SU-DHL-6 (cell line): ENCODE data around the gene ROR1.

Experiments used
- H2AFZ ChIP-seq: fragments of 200-600 bp; sonication (generic); 2 replicates; pipeline ENCODE4 v1.6.1; 2014; ENCODE audit warnings: low read depth, mild to moderate bottlenecking, moderate library complexity, mixed read lengths, antibody characterized with exemption, low read length; ENCODE audit not compliant: severe bottlenecking
- H3F3A ChIP-seq: fragments of 200-600 bp; shearing (Covaris generic); 2 replicates; pipeline ENCODE4 v1.6.0; 2016; ENCODE audit warnings: antibody characterized with exemption, mild to moderate bottlenecking; ENCODE audit not compliant: insufficient read depth
- H3K27ac ChIP-seq: fragments of 200-600 bp; sonication (generic); 2 replicates; pipeline ENCODE4 v1.5.1; 2016; ENCODE audit warnings: low read depth, mild to moderate bottlenecking, low read length, moderate library complexity, mixed read lengths
- H3K27me3 ChIP-seq: fragments of 200-600 bp; sonication (generic), shearing (Covaris generic); 2 replicates; pipeline ENCODE4 v1.6.0; 2014; ENCODE audit warnings: mild to moderate bottlenecking, low read length
- H3K36me3 ChIP-seq: fragments of 200-600 bp; sonication (generic); 2 replicates; pipeline ENCODE4 v1.6.1; 2014; ENCODE audit warnings: mild to moderate bottlenecking, low read length, mixed read lengths
- H3K4me2 ChIP-seq: fragments of 300-600, 200-600 bp; shearing (Covaris generic), sonication (generic); 2 replicates; pipeline ENCODE4 v1.6.0; 2014; ENCODE audit warnings: low read length, low read depth, mild to moderate bottlenecking; ENCODE audit not compliant: poor library complexity, severe bottlenecking
- H3K4me3 ChIP-seq: fragments of 200-600 bp; sonication (generic); 2 replicates; pipeline ENCODE4 v1.5.1; 2014; ENCODE audit warnings: antibody characterized with exemption, low read length, mild to moderate bottlenecking, mixed read lengths; ENCODE audit not compliant: insufficient read depth, poor library complexity, severe bottlenecking
- H3K79me2 ChIP-seq: fragments of 200-600 bp; sonication (generic); 2 replicates; pipeline ENCODE4 v1.6.1; 2014; ENCODE audit warnings: mild to moderate bottlenecking, low read length, moderate library complexity; ENCODE audit not compliant: insufficient read depth
- H3K9ac ChIP-seq: fragments of 200-600 bp; sonication (generic); 2 replicates; pipeline ENCODE4 v1.7.0; 2014; ENCODE audit warnings: mild to moderate bottlenecking, low read length
- H3K9me2 ChIP-seq: fragments of 200-600 bp; sonication (generic); replicated peaks from 2 replicates; pipeline ENCODE4 v1.6.1; 2014; ENCODE audit warnings: low read length; ENCODE audit not compliant: insufficient read depth
- H3K9me3 ChIP-seq: fragments of 200-600 bp; sonication (generic); 2 replicates; pipeline ENCODE4 v1.6.1; 2014; ENCODE audit warnings: low read length, mixed read lengths; ENCODE audit not compliant: insufficient read depth
- H4K20me1 ChIP-seq: fragments of 200-600 bp; sonication (generic); 2 replicates; pipeline ENCODE4 v1.6.1; 2014; ENCODE audit warnings: low read depth, mild to moderate bottlenecking, antibody characterized with exemption, low read length, moderate library complexity, mixed read lengths
- EZH2phosphoT487 ChIP-seq: fragments of 200-600 bp; sonication (generic), shearing (Covaris generic); conservative IDR thresholded peaks from 2 replicates; pipeline ENCODE4 v1.6.1; 2018; ENCODE audit warnings: mild to moderate bottlenecking, antibody characterized with exemption, low read length, moderate library complexity, mixed read lengths
- TF ChIP-seq, protein P1 (sequence below): fragments of 200-600 bp; sonication (generic); IDR thresholded peaks from one replicate; pipeline ENCODE4 v1.5.1; 2017; ENCODE audit warnings: antibody characterized with exemption, mild to moderate bottlenecking, low read length, moderate library complexity; ENCODE audit not compliant: insufficient read depth, poor library complexity, severe bottlenecking

Gene ROR1

DNA sequence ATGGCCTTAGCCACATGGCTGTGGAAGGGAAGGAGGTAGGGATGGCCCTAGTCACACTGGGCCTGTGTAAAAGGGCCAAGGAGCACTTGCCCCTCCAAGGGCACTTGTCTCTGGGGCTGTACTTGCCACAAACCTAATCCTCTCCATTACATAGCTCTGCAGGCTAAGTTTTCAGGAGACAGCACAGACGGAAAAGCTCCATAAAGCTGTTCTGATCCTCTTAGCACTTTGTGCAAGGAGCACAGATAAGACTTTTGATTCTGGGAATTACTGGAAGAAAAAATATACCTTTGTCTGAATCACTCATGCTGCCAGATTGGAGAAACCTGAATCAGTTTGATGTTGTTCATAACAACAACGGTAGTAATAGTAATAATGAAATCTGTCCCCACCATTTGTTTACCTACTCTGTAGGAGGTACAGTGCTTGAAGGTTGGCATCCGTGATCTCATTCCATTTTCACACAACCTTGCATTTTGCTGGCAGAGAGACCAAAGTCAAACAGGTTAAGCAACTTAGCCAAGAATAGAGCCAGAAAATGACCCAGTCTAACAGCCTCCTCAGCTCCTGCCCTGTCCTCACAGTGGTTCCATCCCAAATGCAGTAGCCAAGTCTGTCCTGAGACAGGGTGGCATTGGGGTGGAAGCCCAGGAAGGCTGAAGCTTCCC, 207.1 kb downstream of the ROR1 start:
- no peak overlapping the region for H2AFZ ChIP-seq
- H3K27ac ChIP-seq = no peak overlapping the region
- H3K9ac ChIP-seq = no peak overlapping the region
- no peak overlapping the region for H3K4me2 ChIP-seq
- no peak overlapping the region for H3K4me3 ChIP-seq
- H3K79me2 ChIP-seq = no peaks in the 10 kb centered on the region
- no peaks in the 10 kb centered on the region for H3F3A ChIP-seq
- 0 out of 2 replicates have a peak, but pooled peaks cover 3% of the 10 kb centered on the region for H3K27me3 ChIP-seq
- H3K9me2 ChIP-seq = no peaks in the 10 kb centered on the region
- H4K20me1 ChIP-seq = no peaks in the 10 kb centered on the region
- no peaks in the 10 kb centered on the region for H3K9me3 ChIP-seq
- no peaks in the 10 kb centered on the region for H3K36me3 ChIP-seq
- no peak for TF ChIP-seq EZH2phosphoT487
- TF ChIP-seq, protein P1, sequence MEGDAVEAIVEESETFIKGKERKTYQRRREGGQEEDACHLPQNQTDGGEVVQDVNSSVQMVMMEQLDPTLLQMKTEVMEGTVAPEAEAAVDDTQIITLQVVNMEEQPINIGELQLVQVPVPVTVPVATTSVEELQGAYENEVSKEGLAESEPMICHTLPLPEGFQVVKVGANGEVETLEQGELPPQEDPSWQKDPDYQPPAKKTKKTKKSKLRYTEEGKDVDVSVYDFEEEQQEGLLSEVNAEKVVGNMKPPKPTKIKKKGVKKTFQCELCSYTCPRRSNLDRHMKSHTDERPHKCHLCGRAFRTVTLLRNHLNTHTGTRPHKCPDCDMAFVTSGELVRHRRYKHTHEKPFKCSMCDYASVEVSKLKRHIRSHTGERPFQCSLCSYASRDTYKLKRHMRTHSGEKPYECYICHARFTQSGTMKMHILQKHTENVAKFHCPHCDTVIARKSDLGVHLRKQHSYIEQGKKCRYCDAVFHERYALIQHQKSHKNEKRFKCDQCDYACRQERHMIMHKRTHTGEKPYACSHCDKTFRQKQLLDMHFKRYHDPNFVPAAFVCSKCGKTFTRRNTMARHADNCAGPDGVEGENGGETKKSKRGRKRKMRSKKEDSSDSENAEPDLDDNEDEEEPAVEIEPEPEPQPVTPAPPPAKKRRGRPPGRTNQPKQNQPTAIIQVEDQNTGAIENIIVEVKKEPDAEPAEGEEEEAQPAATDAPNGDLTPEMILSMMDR = no peak

DNA sequence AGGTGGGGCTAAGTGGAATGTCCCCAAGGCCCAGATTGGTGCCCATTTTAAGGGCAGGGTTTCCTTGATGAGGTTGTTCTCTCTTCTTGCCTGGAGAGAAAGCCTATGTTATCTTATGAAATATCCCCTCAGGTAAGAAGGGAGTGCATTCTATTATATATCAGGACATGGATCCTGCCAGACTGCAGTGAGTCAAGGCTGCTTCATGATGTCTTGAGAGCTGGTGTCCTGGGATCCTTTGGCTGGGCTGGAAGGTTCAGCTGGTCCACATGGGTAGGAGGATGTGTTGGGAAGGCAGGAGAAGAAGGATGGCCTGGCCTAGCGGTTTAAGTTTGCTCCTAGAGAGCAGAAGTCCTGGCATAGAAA, 207.6 kb downstream of the ROR1 start:
- Histone ChIP-seq H3K27me3 (0 out of 2 replicates have a peak, but pooled peaks cover 3% of the 10 kb centered on the region), H3K9me3 (no peaks in the 10 kb centered on the region)
- TF ChIP-seq EZH2phosphoT487 = no peak
- TF ChIP-seq, protein P1 = no peak

DNA sequence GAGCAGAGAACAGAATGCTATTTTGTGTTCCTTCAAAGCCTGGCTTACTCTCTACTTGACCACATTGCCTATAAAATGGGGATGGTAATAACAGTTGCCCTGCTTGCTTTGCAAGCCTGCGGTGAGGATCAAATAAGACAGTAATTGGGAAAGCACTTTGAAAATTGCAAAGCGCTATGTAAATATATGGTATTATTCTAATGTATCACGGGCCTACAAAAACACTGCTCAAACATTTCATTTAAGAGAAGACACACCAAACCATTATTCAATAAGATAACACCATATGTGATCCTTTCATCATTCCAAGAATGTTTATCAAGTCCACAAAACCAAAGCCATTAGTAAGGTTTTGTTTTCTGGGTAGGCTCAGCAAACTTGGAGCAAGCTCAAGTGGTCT, 208.4 kb downstream of the ROR1 start:
- 0 out of 2 replicates have a peak, but pooled peaks cover 3% of the 10 kb centered on the region for H3K27me3 ChIP-seq
- no peaks in the 10 kb centered on the region for H3K9me3 ChIP-seq
- H3K4me2 ChIP-seq = no peak overlapping the region
- no peak overlapping the region for H3K4me3 ChIP-seq
- no peak overlapping the region for H2AFZ ChIP-seq
- H3K9me2 ChIP-seq = no peaks in the 10 kb centered on the region
- no peaks in the 10 kb centered on the region for H3F3A ChIP-seq
- H3K36me3 ChIP-seq = no peaks in the 10 kb centered on the region
- H3K27ac ChIP-seq = no peak overlapping the region
- no peak overlapping the region for H3K9ac ChIP-seq
- H3K79me2 ChIP-seq = no peaks in the 10 kb centered on the region
- no peaks in the 10 kb centered on the region for H4K20me1 ChIP-seq
- TF ChIP-seq EZH2phosphoT487 = no peak
- TF ChIP-seq, protein P1 = no peak

More for the DNA sequence above, 207.6 kb downstream of the ROR1 start:
- H3K27ac ChIP-seq = no peak overlapping the region
- no peak overlapping the region for H3K4me3 ChIP-seq
- H3K4me2 ChIP-seq = no peak overlapping the region
- no peak overlapping the region for H2AFZ ChIP-seq
- no peaks in the 10 kb centered on the region for H3K79me2 ChIP-seq
- no peaks in the 10 kb centered on the region for H3K36me3 ChIP-seq
- H4K20me1 ChIP-seq = no peaks in the 10 kb centered on the region
- no peaks in the 10 kb centered on the region for H3F3A ChIP-seq
- H3K9ac ChIP-seq = no peak overlapping the region
- no peaks in the 10 kb centered on the region for H3K9me2 ChIP-seq
